HEK293 (cell line): ENCODE data around the gene THEM5.

Source experiments
- YY1 ChIP-seq: fragments of 450-650 bp; formaldehyde crosslinking; IDR thresholded peaks from 2 replicates; pipeline ENCODE4 v1.5.1; 2018; ENCODE audit warnings: missing biosample characterization, missing genetic modification characterization
- ZBTB21 ChIP-seq: fragments of 450-650 bp; formaldehyde crosslinking; IDR thresholded peaks from 2 replicates; pipeline ENCODE4 v1.5.1; 2017; ENCODE audit warnings: missing biosample characterization, missing genetic modification characterization
- ZIC2 ChIP-seq: fragments of 450-650 bp; formaldehyde crosslinking; IDR thresholded peaks from 2 replicates; pipeline ENCODE4 v1.5.1; 2016; ENCODE audit warnings: missing biosample characterization, missing genetic modification characterization
- ZNF239 ChIP-seq: fragments of 450-650 bp; formaldehyde crosslinking; IDR thresholded peaks from 2 replicates; pipeline ENCODE4 v1.5.1; 2016; ENCODE audit warnings: missing biosample characterization, missing genetic modification characterization
- ZNF24 ChIP-seq: fragments of 450-650 bp; formaldehyde crosslinking; IDR thresholded peaks from 2 replicates; pipeline ENCODE4 v1.5.1; 2016; ENCODE audit warnings: missing biosample characterization, missing genetic modification characterization
- ZNF335 ChIP-seq: fragments of 450-650 bp; formaldehyde crosslinking; conservative IDR thresholded peaks from 2 replicates; pipeline ENCODE4 v1.5.1; 2016; ENCODE audit warnings: missing biosample characterization, missing genetic modification characterization
- ZNF549 ChIP-seq: fragments of 450-650 bp; IDR thresholded peaks from 2 replicates; pipeline ENCODE4 v1.5.1; 2018; ENCODE audit warnings: missing biosample characterization, missing genetic modification characterization, mild to moderate bottlenecking, inconsistent platforms, moderate library complexity
- ZNF707 ChIP-seq: fragments of 450-650 bp; formaldehyde crosslinking; IDR thresholded peaks from 2 replicates; pipeline ENCODE4 v1.5.1; 2016; ENCODE audit warnings: missing biosample characterization, missing genetic modification characterization
- ZNF785 ChIP-seq: fragments of 450-650 bp; formaldehyde crosslinking; IDR thresholded peaks from 2 replicates; pipeline ENCODE4 v1.5.1; 2016; ENCODE audit warnings: missing biosample characterization, missing genetic modification characterization
- TF ChIP-seq, protein P1 (sequence below): fragments of 450-650 bp; formaldehyde crosslinking; IDR thresholded peaks from 2 replicates; pipeline ENCODE4 v1.5.1; 2016; ENCODE audit warnings: missing biosample characterization, missing genetic modification characterization
- TF ChIP-seq, protein P2 (sequence below): fragments of 450-650 bp; formaldehyde crosslinking; IDR thresholded peaks from 2 replicates; pipeline ENCODE4 v1.5.1; 2016; ENCODE audit warnings: missing biosample characterization, missing genetic modification characterization
- TF ChIP-seq, protein P3 (sequence below): fragments of 450-650 bp; formaldehyde crosslinking; IDR thresholded peaks from 2 replicates; pipeline ENCODE4 v1.5.1; 2016; ENCODE audit warnings: missing biosample characterization, missing genetic modification characterization
- TF ChIP-seq, protein P4 (sequence below): fragments of 450-650 bp; formaldehyde crosslinking; IDR thresholded peaks from 2 replicates; pipeline ENCODE4 v1.5.1; 2017; ENCODE audit warnings: missing biosample characterization, missing genetic modification characterization

DNA sequence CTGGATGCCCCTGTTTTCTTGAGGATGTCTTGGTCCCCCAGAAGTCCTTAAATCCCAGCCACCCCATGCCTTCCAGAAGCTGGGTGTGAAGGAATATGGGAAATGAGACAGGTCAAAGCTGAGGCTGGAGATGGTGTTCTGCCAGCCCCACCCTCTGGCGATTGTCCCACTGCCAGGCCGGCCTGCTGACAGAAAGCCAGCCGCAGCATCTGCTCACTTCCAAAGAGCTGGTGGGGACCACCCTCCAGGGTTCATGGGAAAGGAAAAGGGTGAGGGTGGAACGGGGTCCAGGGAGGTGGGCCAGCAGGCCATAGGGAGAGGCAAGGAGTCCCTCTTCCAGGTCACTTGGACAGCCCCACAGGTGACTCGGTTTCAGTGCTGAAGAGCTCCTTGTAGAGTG is 46.4 kb downstream of the THEM5 start:
- no peak for TF ChIP-seq YY1
- TF ChIP-seq, protein P1, sequence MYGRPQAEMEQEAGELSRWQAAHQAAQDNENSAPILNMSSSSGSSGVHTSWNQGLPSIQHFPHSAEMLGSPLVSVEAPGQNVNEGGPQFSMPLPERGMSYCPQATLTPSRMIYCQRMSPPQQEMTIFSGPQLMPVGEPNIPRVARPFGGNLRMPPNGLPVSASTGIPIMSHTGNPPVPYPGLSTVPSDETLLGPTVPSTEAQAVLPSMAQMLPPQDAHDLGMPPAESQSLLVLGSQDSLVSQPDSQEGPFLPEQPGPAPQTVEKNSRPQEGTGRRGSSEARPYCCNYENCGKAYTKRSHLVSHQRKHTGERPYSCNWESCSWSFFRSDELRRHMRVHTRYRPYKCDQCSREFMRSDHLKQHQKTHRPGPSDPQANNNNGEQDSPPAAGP (tag by site-specific recombination): no peak
- TF ChIP-seq, protein P2, sequence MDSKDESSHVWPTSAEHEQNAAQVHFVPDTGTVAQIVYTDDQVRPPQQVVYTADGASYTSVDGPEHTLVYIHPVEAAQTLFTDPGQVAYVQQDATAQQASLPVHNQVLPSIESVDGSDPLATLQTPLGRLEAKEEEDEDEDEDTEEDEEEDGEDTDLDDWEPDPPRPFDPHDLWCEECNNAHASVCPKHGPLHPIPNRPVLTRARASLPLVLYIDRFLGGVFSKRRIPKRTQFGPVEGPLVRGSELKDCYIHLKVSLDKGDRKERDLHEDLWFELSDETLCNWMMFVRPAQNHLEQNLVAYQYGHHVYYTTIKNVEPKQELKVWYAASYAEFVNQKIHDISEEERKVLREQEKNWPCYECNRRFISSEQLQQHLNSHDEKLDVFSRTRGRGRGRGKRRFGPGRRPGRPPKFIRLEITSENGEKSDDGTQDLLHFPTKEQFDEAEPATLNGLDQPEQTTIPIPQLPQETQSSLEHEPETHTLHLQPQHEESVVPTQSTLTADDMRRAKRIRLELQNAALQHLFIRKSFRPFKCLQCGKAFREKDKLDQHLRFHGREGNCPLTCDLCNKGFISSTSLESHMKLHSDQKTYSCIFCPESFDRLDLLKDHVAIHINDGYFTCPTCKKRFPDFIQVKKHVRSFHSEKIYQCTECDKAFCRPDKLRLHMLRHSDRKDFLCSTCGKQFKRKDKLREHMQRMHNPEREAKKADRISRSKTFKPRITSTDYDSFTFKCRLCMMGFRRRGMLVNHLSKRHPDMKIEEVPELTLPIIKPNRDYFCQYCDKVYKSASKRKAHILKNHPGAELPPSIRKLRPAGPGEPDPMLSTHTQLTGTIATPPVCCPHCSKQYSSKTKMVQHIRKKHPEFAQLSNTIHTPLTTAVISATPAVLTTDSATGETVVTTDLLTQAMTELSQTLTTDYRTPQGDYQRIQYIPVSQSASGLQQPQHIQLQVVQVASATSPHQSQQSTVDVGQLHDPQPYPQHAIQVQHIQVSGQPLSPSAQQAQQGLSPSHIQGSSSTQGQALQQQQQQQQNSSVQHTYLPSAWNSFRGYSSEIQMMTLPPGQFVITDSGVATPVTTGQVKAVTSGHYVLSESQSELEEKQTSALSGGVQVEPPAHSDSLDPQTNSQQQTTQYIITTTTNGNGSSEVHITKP (tag by site-specific recombination): no peak
- TF ChIP-seq, protein P3, sequence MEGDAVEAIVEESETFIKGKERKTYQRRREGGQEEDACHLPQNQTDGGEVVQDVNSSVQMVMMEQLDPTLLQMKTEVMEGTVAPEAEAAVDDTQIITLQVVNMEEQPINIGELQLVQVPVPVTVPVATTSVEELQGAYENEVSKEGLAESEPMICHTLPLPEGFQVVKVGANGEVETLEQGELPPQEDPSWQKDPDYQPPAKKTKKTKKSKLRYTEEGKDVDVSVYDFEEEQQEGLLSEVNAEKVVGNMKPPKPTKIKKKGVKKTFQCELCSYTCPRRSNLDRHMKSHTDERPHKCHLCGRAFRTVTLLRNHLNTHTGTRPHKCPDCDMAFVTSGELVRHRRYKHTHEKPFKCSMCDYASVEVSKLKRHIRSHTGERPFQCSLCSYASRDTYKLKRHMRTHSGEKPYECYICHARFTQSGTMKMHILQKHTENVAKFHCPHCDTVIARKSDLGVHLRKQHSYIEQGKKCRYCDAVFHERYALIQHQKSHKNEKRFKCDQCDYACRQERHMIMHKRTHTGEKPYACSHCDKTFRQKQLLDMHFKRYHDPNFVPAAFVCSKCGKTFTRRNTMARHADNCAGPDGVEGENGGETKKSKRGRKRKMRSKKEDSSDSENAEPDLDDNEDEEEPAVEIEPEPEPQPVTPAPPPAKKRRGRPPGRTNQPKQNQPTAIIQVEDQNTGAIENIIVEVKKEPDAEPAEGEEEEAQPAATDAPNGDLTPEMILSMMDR (tag by site-specific recombination): no peak
- TF ChIP-seq ZNF335: no peak
- no peak for TF ChIP-seq ZIC2 (tag by site-specific recombination)
- TF ChIP-seq ZNF549: no peak
- no peak for TF ChIP-seq ZBTB21 (tag by site-specific recombination)
- TF ChIP-seq ZNF785 (tag by site-specific recombination): no peak
- no peak for TF ChIP-seq ZNF239 (tag by site-specific recombination)
- TF ChIP-seq ZNF707: no peak
- TF ChIP-seq ZNF24 (tag by site-specific recombination): no peak
- TF ChIP-seq, protein P4, sequence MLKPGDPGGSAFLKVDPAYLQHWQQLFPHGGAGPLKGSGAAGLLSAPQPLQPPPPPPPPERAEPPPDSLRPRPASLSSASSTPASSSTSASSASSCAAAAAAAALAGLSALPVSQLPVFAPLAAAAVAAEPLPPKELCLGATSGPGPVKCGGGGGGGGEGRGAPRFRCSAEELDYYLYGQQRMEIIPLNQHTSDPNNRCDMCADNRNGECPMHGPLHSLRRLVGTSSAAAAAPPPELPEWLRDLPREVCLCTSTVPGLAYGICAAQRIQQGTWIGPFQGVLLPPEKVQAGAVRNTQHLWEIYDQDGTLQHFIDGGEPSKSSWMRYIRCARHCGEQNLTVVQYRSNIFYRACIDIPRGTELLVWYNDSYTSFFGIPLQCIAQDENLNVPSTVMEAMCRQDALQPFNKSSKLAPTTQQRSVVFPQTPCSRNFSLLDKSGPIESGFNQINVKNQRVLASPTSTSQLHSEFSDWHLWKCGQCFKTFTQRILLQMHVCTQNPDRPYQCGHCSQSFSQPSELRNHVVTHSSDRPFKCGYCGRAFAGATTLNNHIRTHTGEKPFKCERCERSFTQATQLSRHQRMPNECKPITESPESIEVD (tag by site-specific recombination): no peak
